Glutamatergic neuron (in vitro differentiated cells): ENCODE results near the gene UBP1. TPM values are rescaled to one million over a fixed set of nuclear protein-coding genes. Genes with fewer than 3 reads are reported as not detected.
A peak's percentile ranks its signal among the peaks of the same experiment; 100 is the strongest.

Experiments
- DNase-seq: peaks from one replicate; pipeline ENCODE4 v3.0.0; 2022
- H3K27ac Mint-ChIP-seq: one replicate; pipeline ENCODE4 v1.8.0; 2020; ENCODE audit warnings: mild to moderate bottlenecking, mixed read lengths, inconsistent platforms; ENCODE audit not compliant: unreplicated experiment
- H3K27me3 Mint-ChIP-seq: one replicate; pipeline ENCODE4 v1.8.0; 2020; ENCODE audit warnings: mild to moderate bottlenecking, moderate library complexity, mixed read lengths, inconsistent platforms; ENCODE audit not compliant: unreplicated experiment
- H3K36me3 Mint-ChIP-seq: one replicate; pipeline ENCODE4 v1.8.0; 2020; ENCODE audit warnings: mild to moderate bottlenecking, mixed read lengths, inconsistent platforms; ENCODE audit not compliant: unreplicated experiment
- H3K4me1 Mint-ChIP-seq: one replicate; pipeline ENCODE4 v1.8.0; 2020; ENCODE audit warnings: mild to moderate bottlenecking, low read depth, mixed read lengths, inconsistent platforms; ENCODE audit not compliant: unreplicated experiment
- H3K4me3 Mint-ChIP-seq: one replicate; pipeline ENCODE4 v1.8.0; 2020; ENCODE audit warnings: mild to moderate bottlenecking, mixed read lengths, inconsistent platforms; ENCODE audit not compliant: unreplicated experiment
- H3K9me3 Mint-ChIP-seq: one replicate; pipeline ENCODE4 v1.8.0; 2020; ENCODE audit warnings: mild to moderate bottlenecking, moderate library complexity, mixed read lengths, inconsistent platforms; ENCODE audit not compliant: unreplicated experiment
- long read RNA-seq: library from polyadenylated mRNA; unstranded; transcript quantifications from one replicate; pipeline ENCODE4 v2.0.0, GENCODE V29; 2020; ENCODE audit not compliant: unreplicated experiment
- total RNA-seq: library from RNA; stranded (reverse); fragmentation: NEBNext Ultra II Directional; extraction: Animal tissue kit (Norgen Biotek cat#: 25700); gene quantifications from one replicate; pipeline ENCODE4 v1.2.1, GENCODE V29; 2021; ENCODE audit not compliant: unreplicated experiment
- TF ChIP-seq, protein P1 (sequence below): fragments of 200-600 bp; sonication (generic); IDR thresholded peaks from one replicate; pipeline ENCODE4 v1.5.0; 2021; ENCODE audit not compliant: partially characterized antibody, unreplicated experiment

Gene UBP1
- 69.9 TPM for total RNA-seq
- long read RNA-seq = 0 reads

DNA sequence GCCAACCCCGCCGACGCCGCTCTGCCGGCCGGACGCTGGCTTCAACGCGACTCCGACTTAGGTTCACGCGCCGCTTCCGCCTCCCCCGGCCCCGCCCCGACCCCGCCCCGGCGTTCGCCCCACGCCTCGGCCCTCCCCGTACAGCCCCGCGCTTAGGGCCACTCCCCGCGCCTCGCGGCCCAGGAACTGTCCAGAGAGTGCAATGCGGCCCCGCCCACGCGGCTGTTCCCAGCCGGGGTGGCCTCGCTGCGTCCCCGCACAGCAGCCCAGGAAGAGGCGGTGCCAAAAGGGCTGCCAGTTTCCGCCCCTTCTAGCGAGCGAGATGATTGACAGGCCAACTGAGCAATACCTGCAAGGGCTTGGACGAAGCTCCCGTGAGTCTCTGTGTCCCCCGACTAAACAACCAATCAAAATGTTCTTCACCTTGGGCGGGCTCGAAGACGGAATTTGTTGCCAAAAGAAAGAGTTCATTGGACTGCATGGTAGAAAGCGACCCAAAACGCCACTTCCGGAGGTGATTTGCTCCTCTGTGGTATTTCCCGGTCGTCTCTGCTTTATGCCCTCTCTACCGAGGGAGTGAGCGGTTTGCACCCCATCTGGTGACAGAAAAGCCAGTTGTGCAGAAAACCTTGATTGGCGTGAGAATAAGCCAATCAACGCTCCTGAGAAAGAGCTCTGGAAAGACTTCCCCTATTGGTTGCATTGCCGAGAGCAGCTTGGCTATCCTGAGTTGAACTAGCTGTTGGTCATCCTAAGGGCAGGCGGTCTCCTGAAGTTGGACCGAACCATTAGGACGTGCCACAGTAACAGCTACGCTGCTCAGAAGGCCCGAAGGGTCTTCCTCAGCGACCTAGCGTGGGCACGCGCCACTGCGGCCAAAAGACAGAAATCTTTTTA is at the start of gene UBP1:
Gene UBP1 (minus strand): TSS at position 78 of the 897 bp plus-strand sequence. CDS start 557 bp downstream, outside the sequence.
- TF ChIP-seq, protein P1, sequence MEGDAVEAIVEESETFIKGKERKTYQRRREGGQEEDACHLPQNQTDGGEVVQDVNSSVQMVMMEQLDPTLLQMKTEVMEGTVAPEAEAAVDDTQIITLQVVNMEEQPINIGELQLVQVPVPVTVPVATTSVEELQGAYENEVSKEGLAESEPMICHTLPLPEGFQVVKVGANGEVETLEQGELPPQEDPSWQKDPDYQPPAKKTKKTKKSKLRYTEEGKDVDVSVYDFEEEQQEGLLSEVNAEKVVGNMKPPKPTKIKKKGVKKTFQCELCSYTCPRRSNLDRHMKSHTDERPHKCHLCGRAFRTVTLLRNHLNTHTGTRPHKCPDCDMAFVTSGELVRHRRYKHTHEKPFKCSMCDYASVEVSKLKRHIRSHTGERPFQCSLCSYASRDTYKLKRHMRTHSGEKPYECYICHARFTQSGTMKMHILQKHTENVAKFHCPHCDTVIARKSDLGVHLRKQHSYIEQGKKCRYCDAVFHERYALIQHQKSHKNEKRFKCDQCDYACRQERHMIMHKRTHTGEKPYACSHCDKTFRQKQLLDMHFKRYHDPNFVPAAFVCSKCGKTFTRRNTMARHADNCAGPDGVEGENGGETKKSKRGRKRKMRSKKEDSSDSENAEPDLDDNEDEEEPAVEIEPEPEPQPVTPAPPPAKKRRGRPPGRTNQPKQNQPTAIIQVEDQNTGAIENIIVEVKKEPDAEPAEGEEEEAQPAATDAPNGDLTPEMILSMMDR = no peak
- peaks cover 24% of the 10 kb centered on the region for H3K4me1 Mint-ChIP-seq
- H3K4me3 Mint-ChIP-seq = peak within 1 kb of the TSS; percentile 100
- H3K27me3 Mint-ChIP-seq = peaks cover 10% of the 10 kb centered on the region
- peaks cover 10% of the 10 kb centered on the region for H3K9me3 Mint-ChIP-seq
- peak; percentile 99 for DNase-seq
- no peaks in the 10 kb centered on the region for H3K36me3 Mint-ChIP-seq
- peak within 1 kb of the TSS; percentile 100 for H3K27ac Mint-ChIP-seq

- H3K27me3 Mint-ChIP-seq = no peaks in the 10 kb centered on the region
- no peak overlapping the region for H3K4me3 Mint-ChIP-seq
- peaks cover 4% of the 10 kb centered on the region for H3K36me3 Mint-ChIP-seq
- no peak overlapping the region for H3K27ac Mint-ChIP-seq
- peaks cover 7% of the 10 kb centered on the region for H3K4me1 Mint-ChIP-seq
- no peaks in the 10 kb centered on the region for H3K9me3 Mint-ChIP-seq
- DNase-seq = no peak
- TF ChIP-seq, protein P1 = no peak
These were observed 48.5 kb upstream of the UBP1 start for GRCh38 chr3:33488683-33489082.

- peaks cover 4% of the 10 kb centered on the region for H3K36me3 Mint-ChIP-seq
- no peak overlapping the region for H3K27ac Mint-ChIP-seq
- H3K4me3 Mint-ChIP-seq = no peak overlapping the region
- TF ChIP-seq, protein P1 = no peak
- H3K4me1 Mint-ChIP-seq = peaks cover 7% of the 10 kb centered on the region
- no peaks in the 10 kb centered on the region for H3K9me3 Mint-ChIP-seq
- no peaks in the 10 kb centered on the region for H3K27me3 Mint-ChIP-seq
- no peak for DNase-seq
These were observed 48.0 kb upstream of the UBP1 start for GRCh38 chr3:33488246-33488645.

- Mint-ChIP-seq H3K27me3 (no peaks in the 10 kb centered on the region), H3K36me3 (peaks cover 4% of the 10 kb centered on the region), H3K4me1 (no peaks in the 10 kb centered on the region), H3K27ac (no peak overlapping the region), H3K4me3 (no peak overlapping the region), H3K9me3 (peaks cover 3% of the 10 kb centered on the region)
- no peak for DNase-seq
- TF ChIP-seq, protein P1 = no peak
These were observed 41.9 kb upstream of the UBP1 start for GRCh38 chr3:33482111-33482521.

- Mint-ChIP-seq H3K27ac (no peak overlapping the region), H3K9me3 (no peaks in the 10 kb centered on the region), H3K27me3 (no peaks in the 10 kb centered on the region), H3K4me3 (no peak overlapping the region), H3K4me1 (no peaks in the 10 kb centered on the region), H3K36me3 (no peaks in the 10 kb centered on the region)
- TF ChIP-seq, protein P1 = no peak
- no peak for DNase-seq
These were observed 34.7 kb upstream of the UBP1 start for GRCh38 chr3:33474896-33475295.
